ENCODE results near the gene TNRC6A.

TNRC6A gene

GRCh38 chr16:24822542-24822941 lies 93.1 kb downstream of the TNRC6A start:
- no peak for ATAC-seq (ENCODE audit: low read depth)
- H3K27ac ChIP-seq (ENCODE audit: poor library complexity, severe bottlenecking): no peak overlapping the region
- H3K4me3 ChIP-seq (ENCODE audit: severe bottlenecking): no peak overlapping the region
- no peaks in the 10 kb centered on the region for H3K9me3 ChIP-seq (ENCODE audit: severe bottlenecking)
- H3K36me3 ChIP-seq (ENCODE audit: low read depth): peaks cover 75% of the 10 kb centered on the region
- DNase-seq (ENCODE audit: low spot score): no peak
- TF ChIP-seq CTCF (IDR thresholded peaks at IDR 0.05; ENCODE audit: poor library complexity, severe bottlenecking): no peak
- H3K4me1 ChIP-seq (ENCODE audit: insufficient read depth, poor library complexity, severe bottlenecking): no peaks in the 10 kb centered on the region
- no peaks in the 10 kb centered on the region for H3K27me3 ChIP-seq (ENCODE audit: insufficient read depth, poor library complexity, severe bottlenecking)

GRCh38 chr16:24822974-24823373 lies 93.5 kb downstream of the TNRC6A start:
- no peak for DNase-seq (ENCODE audit: low spot score)
- no peaks in the 10 kb centered on the region for H3K4me1 ChIP-seq (ENCODE audit: insufficient read depth, poor library complexity, severe bottlenecking)
- no peak for TF ChIP-seq CTCF (IDR thresholded peaks at IDR 0.05; ENCODE audit: poor library complexity, severe bottlenecking)
- H3K4me3 ChIP-seq (ENCODE audit: severe bottlenecking): no peak overlapping the region
- ATAC-seq (ENCODE audit: low read depth): no peak; the same call in 2 of the 3 replicates
- H3K36me3 ChIP-seq (ENCODE audit: low read depth): peaks cover 74% of the 10 kb centered on the region
- no peak overlapping the region for H3K27ac ChIP-seq (ENCODE audit: poor library complexity, severe bottlenecking)
- no peaks in the 10 kb centered on the region for H3K27me3 ChIP-seq (ENCODE audit: insufficient read depth, poor library complexity, severe bottlenecking)
- H3K9me3 ChIP-seq (ENCODE audit: severe bottlenecking): no peaks in the 10 kb centered on the region

- no peak for DNase-seq (ENCODE audit: low spot score)
- no peak overlapping the region for H3K27ac ChIP-seq (ENCODE audit: poor library complexity, severe bottlenecking)
- no peaks in the 10 kb centered on the region for H3K27me3 ChIP-seq (ENCODE audit: insufficient read depth, poor library complexity, severe bottlenecking)
- peak; percentile 44; the same call in 2 of the 3 replicates for ATAC-seq (ENCODE audit: low read depth)
- no peaks in the 10 kb centered on the region for H3K9me3 ChIP-seq (ENCODE audit: severe bottlenecking)
- no peaks in the 10 kb centered on the region for H3K4me1 ChIP-seq (ENCODE audit: insufficient read depth, poor library complexity, severe bottlenecking)
- H3K36me3 ChIP-seq (ENCODE audit: low read depth): peaks cover 46% of the 10 kb centered on the region
- no peak for TF ChIP-seq CTCF (IDR thresholded peaks at IDR 0.05; ENCODE audit: poor library complexity, severe bottlenecking)
- H3K4me3 ChIP-seq (ENCODE audit: severe bottlenecking): no peak overlapping the region
Measured at GRCh38 chr16:24825696-24826095, 96.2 kb downstream of the TNRC6A start.

- Histone ChIP-seq H3K27ac (ENCODE audit: poor library complexity, severe bottlenecking) (no peak overlapping the region), H3K4me3 (ENCODE audit: severe bottlenecking) (no peak overlapping the region), H3K36me3 (ENCODE audit: low read depth) (peaks cover 41% of the 10 kb centered on the region), H3K4me1 (ENCODE audit: insufficient read depth, poor library complexity, severe bottlenecking) (no peaks in the 10 kb centered on the region), H3K9me3 (ENCODE audit: severe bottlenecking) (no peaks in the 10 kb centered on the region), H3K27me3 (ENCODE audit: insufficient read depth, poor library complexity, severe bottlenecking) (no peaks in the 10 kb centered on the region)
- ATAC-seq (ENCODE audit: low read depth): no peak
- no peak for DNase-seq (ENCODE audit: low spot score)
- no peak for TF ChIP-seq CTCF (IDR thresholded peaks at IDR 0.05; ENCODE audit: poor library complexity, severe bottlenecking)
Measured at GRCh38 chr16:24826096-24826690, 96.7 kb downstream of the TNRC6A start.

GRCh38 chr16:24826817-24827566 lies 97.5 kb downstream of the TNRC6A start:
- Histone ChIP-seq H3K27ac (ENCODE audit: poor library complexity, severe bottlenecking) (no peak overlapping the region), H3K9me3 (ENCODE audit: severe bottlenecking) (no peaks in the 10 kb centered on the region), H3K27me3 (ENCODE audit: insufficient read depth, poor library complexity, severe bottlenecking) (no peaks in the 10 kb centered on the region), H3K4me1 (ENCODE audit: insufficient read depth, poor library complexity, severe bottlenecking) (no peaks in the 10 kb centered on the region), H3K36me3 (ENCODE audit: low read depth) (peaks cover 33% of the 10 kb centered on the region), H3K4me3 (ENCODE audit: severe bottlenecking) (no peak overlapping the region)
- DNase-seq (ENCODE audit: low spot score) (no peak), ATAC-seq (ENCODE audit: low read depth) (no peak)
- no peak for TF ChIP-seq CTCF (IDR thresholded peaks at IDR 0.05; ENCODE audit: poor library complexity, severe bottlenecking)
